Panc1 (cell line): ENCODE data around the gene NPIPA5. TPM values are rescaled to one million over a fixed set of nuclear protein-coding genes. Genes with fewer than 3 reads are reported as not detected.

Experiments
- total RNA-seq: library from RNA; stranded (reverse); gene quantifications from one replicate; pipeline ENCODE4 v1.2.1, GENCODE V29; 2021; ENCODE audit not compliant: unreplicated experiment

Gene NPIPA5
- total RNA-seq, 1 experiment from 2014 or later: 0.26 TPM

Other genes with a start within 250 kb of the NPIPA5 start
- 10.4 TPM for gene MPV17L, start 17.5 kb upstream of the NPIPA5 start, total RNA-seq
- 80.0 TPM for gene BMERB1, start 56.3 kb upstream of the NPIPA5 start, total RNA-seq